Measurements from ENCODE around the gene TMEM14A.

TMEM14A gene

GRCh38 chr6:52736145-52736544 is 65.2 kb downstream of the TMEM14A start:
- no peak for DNase-seq (ENCODE audit: low spot score)

Measured in AG08395 (cell line).